Fibroblast of pulmonary artery (primary cell): ENCODE data around the gene CRY2.

Experiments
- DNase-seq: peaks from one replicate; pipeline ENCODE4 v3.0.0-alpha.2; 2010; ENCODE audit warnings: low read depth
- H3K4me3 ChIP-seq: replicated peaks from 2 replicates; pipeline ENCODE4 v1.5.1; 2011; ENCODE audit warnings: low read depth, mild to moderate bottlenecking, control low read depth, low read length, moderate library complexity
- CTCF ChIP-seq: IDR thresholded peaks from 2 replicates; pipeline ENCODE4 v1.5.1; 2011; ENCODE audit warnings: mild to moderate bottlenecking, control low read depth, low read length, inconsistent platforms; ENCODE audit errors: missing control alignments

Gene CRY2

GRCh38 chr11:45880772-45881570 is 33.7 kb downstream of the CRY2 start:
- DNase-seq: peak; percentile 17
- no peak overlapping the region for H3K4me3 ChIP-seq
- TF ChIP-seq CTCF: no peak

- DNase-seq: peak; percentile 29
- H3K4me3 ChIP-seq: no peak overlapping the region
Observed at GRCh38 chr11:45881708-45882368, 34.6 kb downstream of the CRY2 start.

GRCh38 chr11:45884596-45885185 is 37.4 kb downstream of the CRY2 start:
- DNase-seq: no peak
- no peak overlapping the region for H3K4me3 ChIP-seq
- no peak for TF ChIP-seq CTCF

More at GRCh38 chr11:45881708-45882368, 34.6 kb downstream of the CRY2 start:
- TF ChIP-seq CTCF: no peak

GRCh38 chr11:45885274-45885920 is 38.1 kb downstream of the CRY2 start, which contains the start of gene MAPK8IP1:
MAPK8IP1 (plus strand) TSS chr11:45885651; CDS start chr11:45885821, 170 bp downstream.
- peak; percentile 36 for DNase-seq
- peak within 1 kb of the TSS; percentile 43 for H3K4me3 ChIP-seq
- no peak for TF ChIP-seq CTCF

- no peak for DNase-seq
- no peak for TF ChIP-seq CTCF
- peak overlapping the region; percentile 43 for H3K4me3 ChIP-seq
Observed at GRCh38 chr11:45885921-45886721, 38.8 kb downstream of the CRY2 start.
